Upper lobe of right lung (tissue), 1 donor: ENCODE results near the gene HIBADH. TPM values are rescaled to one million over a fixed set of nuclear protein-coding genes. Genes with fewer than 3 reads are reported as not detected.

Source experiments
- ATAC-seq: fragments of 200-7000 bp; cut with Tn5 transposase; one replicate; pipeline ENCODE4 v1.9.1; 2020; ENCODE audit warnings: mild to moderate bottlenecking, moderate library complexity
- DNase-seq: peaks from one replicate; pipeline ENCODE4 v3.0.0-alpha.2; 2020
- H3K27ac ChIP-seq: fragments of 200-600 bp; one replicate; pipeline ENCODE4 v1.8.0; 2022
- H3K27me3 ChIP-seq: fragments of 200-600 bp; one replicate; pipeline ENCODE4 v1.8.0; 2022; ENCODE audit warnings: mild to moderate bottlenecking
- H3K36me3 ChIP-seq: fragments of 200-600 bp; one replicate; pipeline ENCODE4 v1.8.0; 2022
- H3K4me1 ChIP-seq: fragments of 200-600 bp; one replicate; pipeline ENCODE4 v1.8.0; 2022
- H3K4me3 ChIP-seq: fragments of 200-600 bp; one replicate; pipeline ENCODE4 v1.8.0; 2022; ENCODE audit warnings: mild to moderate bottlenecking
- H3K9me3 ChIP-seq: fragments of 200-600 bp; one replicate; pipeline ENCODE4 v1.8.0; 2022
- intact Hi-C: fragments of 100-400 bp; cut with DNase I; formaldehyde crosslinking; loops from one replicate; pipeline ENCODE4 v1.11.0; 2022
- total RNA-seq: library from RNA; stranded (reverse); fragmentation: NEBNext Ultra II Directional; extraction: Animal tissue kit (Norgen Biotek cat#: 25700); gene quantifications from one replicate; pipeline ENCODE4 v1.2.1, GENCODE V29; 2021
- TF ChIP-seq, protein P1 (sequence below): fragments of 200-600 bp; IDR thresholded peaks from one replicate; pipeline ENCODE4 v1.8.0; 2022; ENCODE audit warnings: antibody characterized with exemption
- donor health status: DM: no; HTN: yes; CAD: no; lungs with severe emphysema.

The HIBADH gene
- total RNA-seq, 1 donor from 2014 or later, result 23.7 TPM

DNA sequence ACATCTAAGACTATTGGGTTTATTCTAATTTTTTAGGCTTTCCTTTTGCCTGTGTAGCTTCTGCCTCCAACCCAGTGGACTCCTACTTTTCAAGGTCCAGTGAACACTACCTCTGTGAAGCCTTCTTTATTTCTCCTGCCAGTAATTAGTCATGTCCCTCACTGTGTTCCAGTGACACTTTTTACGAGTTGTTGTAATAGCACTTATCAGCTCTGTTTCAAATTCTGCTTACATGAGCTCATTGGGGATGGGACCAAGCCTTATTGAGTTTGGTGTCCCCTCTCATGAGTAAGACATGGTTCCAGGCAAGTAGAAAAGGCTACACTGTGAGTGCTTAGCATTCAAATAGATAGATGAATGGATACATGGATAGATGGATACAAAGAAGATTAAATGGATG lies 184.6 kb downstream of the HIBADH start:
- Histone ChIP-seq H3K9me3 (no peaks in the 10 kb centered on the region), H3K27me3 (no peaks in the 10 kb centered on the region), H3K36me3 (no peaks in the 10 kb centered on the region), H3K4me3 (no peak overlapping the region), H3K4me1 (no peaks in the 10 kb centered on the region), H3K27ac (no peak overlapping the region)
- intact Hi-C loops, result no loop called here
- ATAC-seq (no peak), DNase-seq (no peak)
- TF ChIP-seq, protein P1, sequence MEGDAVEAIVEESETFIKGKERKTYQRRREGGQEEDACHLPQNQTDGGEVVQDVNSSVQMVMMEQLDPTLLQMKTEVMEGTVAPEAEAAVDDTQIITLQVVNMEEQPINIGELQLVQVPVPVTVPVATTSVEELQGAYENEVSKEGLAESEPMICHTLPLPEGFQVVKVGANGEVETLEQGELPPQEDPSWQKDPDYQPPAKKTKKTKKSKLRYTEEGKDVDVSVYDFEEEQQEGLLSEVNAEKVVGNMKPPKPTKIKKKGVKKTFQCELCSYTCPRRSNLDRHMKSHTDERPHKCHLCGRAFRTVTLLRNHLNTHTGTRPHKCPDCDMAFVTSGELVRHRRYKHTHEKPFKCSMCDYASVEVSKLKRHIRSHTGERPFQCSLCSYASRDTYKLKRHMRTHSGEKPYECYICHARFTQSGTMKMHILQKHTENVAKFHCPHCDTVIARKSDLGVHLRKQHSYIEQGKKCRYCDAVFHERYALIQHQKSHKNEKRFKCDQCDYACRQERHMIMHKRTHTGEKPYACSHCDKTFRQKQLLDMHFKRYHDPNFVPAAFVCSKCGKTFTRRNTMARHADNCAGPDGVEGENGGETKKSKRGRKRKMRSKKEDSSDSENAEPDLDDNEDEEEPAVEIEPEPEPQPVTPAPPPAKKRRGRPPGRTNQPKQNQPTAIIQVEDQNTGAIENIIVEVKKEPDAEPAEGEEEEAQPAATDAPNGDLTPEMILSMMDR, result no peak

DNA sequence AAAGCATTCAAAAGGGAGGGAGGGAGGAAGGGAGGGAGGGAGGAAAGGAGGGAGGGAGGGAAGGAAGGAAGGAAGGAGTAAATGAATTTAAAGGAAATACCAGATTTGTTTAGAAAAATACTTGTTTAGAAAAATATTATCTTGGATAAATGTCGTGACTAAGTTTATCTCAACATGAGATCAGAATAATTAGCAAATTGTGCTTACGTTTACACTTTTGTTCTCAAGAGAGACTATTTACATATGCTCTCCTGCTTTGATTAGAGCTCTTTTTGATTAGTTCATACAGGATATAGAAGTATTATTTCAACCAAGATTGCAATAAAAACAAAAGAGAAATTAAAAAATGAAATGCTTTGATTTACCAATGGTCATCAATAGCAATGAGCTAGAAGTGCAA lies 186.2 kb downstream of the HIBADH start:
- no peaks in the 10 kb centered on the region for H3K9me3 ChIP-seq
- ATAC-seq (no peak), DNase-seq (no peak)
- H3K4me3 ChIP-seq, result no peak overlapping the region
- no peaks in the 10 kb centered on the region for H3K36me3 ChIP-seq
- H3K27me3 ChIP-seq, result no peaks in the 10 kb centered on the region
- TF ChIP-seq, protein P1, result no peak
- no peak overlapping the region for H3K27ac ChIP-seq
- H3K4me1 ChIP-seq, result no peaks in the 10 kb centered on the region
- intact Hi-C loops, result no loop called here

Other genes with a start within 250 kb of the HIBADH start
- gene TAX1BP1, start 77.3 kb upstream of the HIBADH start, total RNA-seq, result 109 TPM